ENCODE data around the gene FITM1.

- TF ChIP-seq, protein P1, sequence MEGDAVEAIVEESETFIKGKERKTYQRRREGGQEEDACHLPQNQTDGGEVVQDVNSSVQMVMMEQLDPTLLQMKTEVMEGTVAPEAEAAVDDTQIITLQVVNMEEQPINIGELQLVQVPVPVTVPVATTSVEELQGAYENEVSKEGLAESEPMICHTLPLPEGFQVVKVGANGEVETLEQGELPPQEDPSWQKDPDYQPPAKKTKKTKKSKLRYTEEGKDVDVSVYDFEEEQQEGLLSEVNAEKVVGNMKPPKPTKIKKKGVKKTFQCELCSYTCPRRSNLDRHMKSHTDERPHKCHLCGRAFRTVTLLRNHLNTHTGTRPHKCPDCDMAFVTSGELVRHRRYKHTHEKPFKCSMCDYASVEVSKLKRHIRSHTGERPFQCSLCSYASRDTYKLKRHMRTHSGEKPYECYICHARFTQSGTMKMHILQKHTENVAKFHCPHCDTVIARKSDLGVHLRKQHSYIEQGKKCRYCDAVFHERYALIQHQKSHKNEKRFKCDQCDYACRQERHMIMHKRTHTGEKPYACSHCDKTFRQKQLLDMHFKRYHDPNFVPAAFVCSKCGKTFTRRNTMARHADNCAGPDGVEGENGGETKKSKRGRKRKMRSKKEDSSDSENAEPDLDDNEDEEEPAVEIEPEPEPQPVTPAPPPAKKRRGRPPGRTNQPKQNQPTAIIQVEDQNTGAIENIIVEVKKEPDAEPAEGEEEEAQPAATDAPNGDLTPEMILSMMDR (IDR thresholded peaks at IDR 0.05) = no peak
- no peak for TF ChIP-seq POLR2A (IDR thresholded peaks at IDR 0.05)
Measured at GRCh38 chr14:24159777-24160498, 29.5 kb downstream of the FITM1 start.
